DOHH2 (cell line): ENCODE data around the gene PI16.

ENCODE experiments used
- H3F3A ChIP-seq: fragments of 200-600 bp; sonication (generic), shearing (Covaris generic); 2 replicates; pipeline ENCODE4 v1.6.0; 2016; ENCODE audit warnings: antibody characterized with exemption, mild to moderate bottlenecking; ENCODE audit not compliant: control insufficient read depth, insufficient read depth
- H3K27ac ChIP-seq: fragments of 200-600 bp; sonication (generic); 2 replicates; pipeline ENCODE4 v1.5.1; 2014; ENCODE audit warnings: low read depth, mild to moderate bottlenecking, low read length, moderate library complexity
- H3K27me3 ChIP-seq: fragments of 200-600 bp; sonication (generic); 2 replicates; pipeline ENCODE4 v1.6.1; 2014; ENCODE audit warnings: mild to moderate bottlenecking, low read length, mixed read lengths; ENCODE audit not compliant: control insufficient read depth
- H3K36me3 ChIP-seq: fragments of 200-600 bp; sonication (generic); 2 replicates; pipeline ENCODE4 v1.6.1; 2014; ENCODE audit warnings: mild to moderate bottlenecking, low read length, moderate library complexity, mixed read lengths; ENCODE audit not compliant: control insufficient read depth
- H3K4me1 ChIP-seq: fragments of 200-600 bp; sonication (generic); 2 replicates; pipeline ENCODE4 v1.6.1; 2014; ENCODE audit warnings: mild to moderate bottlenecking, low read length, mixed read lengths; ENCODE audit not compliant: control insufficient read depth
- H3K4me2 ChIP-seq: fragments of 200-600 bp; sonication (generic); 2 replicates; pipeline ENCODE4 v1.6.0; 2014; ENCODE audit warnings: mild to moderate bottlenecking, low read length, moderate library complexity
- H3K4me3 ChIP-seq: fragments of 200-600 bp; sonication (generic); 2 replicates; pipeline ENCODE4 v1.5.1; 2014; ENCODE audit warnings: mild to moderate bottlenecking, low read length, mixed read lengths
- H3K79me2 ChIP-seq: fragments of 200-600 bp; sonication (generic); 2 replicates; pipeline ENCODE4 v1.6.1; 2014; ENCODE audit warnings: mild to moderate bottlenecking, low read length, mixed read lengths; ENCODE audit not compliant: control insufficient read depth
- H3K9me2 ChIP-seq: fragments of 200-600 bp; sonication (generic); replicated peaks from 2 replicates; pipeline ENCODE4 v1.6.1; 2014; ENCODE audit warnings: mild to moderate bottlenecking, low read length, mixed read lengths; ENCODE audit not compliant: control insufficient read depth
- H3K9me3 ChIP-seq: fragments of 200-600 bp; sonication (generic); 2 replicates; pipeline ENCODE4 v1.6.1; 2014; ENCODE audit warnings: antibody characterized with exemption, low read length, mixed read lengths; ENCODE audit not compliant: control insufficient read depth, insufficient read depth
- H4K20me1 ChIP-seq: fragments of 200-600 bp; sonication (generic); 2 replicates; pipeline ENCODE4 v1.6.0; 2014; ENCODE audit warnings: low read depth, mild to moderate bottlenecking, antibody characterized with exemption, low read length, moderate library complexity; ENCODE audit not compliant: control insufficient read depth, insufficient read depth
- CTCF ChIP-seq: fragments of 200-600 bp; sonication (generic); IDR thresholded peaks from one replicate; pipeline ENCODE4 v1.5.1; 2014; ENCODE audit warnings: antibody characterized with exemption, mild to moderate bottlenecking, low read depth, low read length; ENCODE audit not compliant: poor library complexity, severe bottlenecking
- EZH2phosphoT487 ChIP-seq: fragments of 200-600 bp; sonication (generic); IDR thresholded peaks from 2 replicates; pipeline ENCODE4 v1.6.1; 2017; ENCODE audit warnings: borderline replicate concordance, mild to moderate bottlenecking, antibody characterized with exemption, low read length, moderate library complexity, mixed read lengths

PI16 gene

GRCh38 chr6:37005827-37006567, 51.5 kb downstream of the PI16 start:
- Histone ChIP-seq H3K27ac (peak overlapping the region; percentile 60), H3K27me3 (no peaks in the 10 kb centered on the region), H3K9me2 (no peaks in the 10 kb centered on the region), H3F3A (peaks cover 7% of the 10 kb centered on the region), H3K4me3 (peak overlapping the region; percentile 76), H3K4me1 (peaks cover 65% of the 10 kb centered on the region), H3K9me3 (no peaks in the 10 kb centered on the region), H3K79me2 (no peaks in the 10 kb centered on the region), H3K36me3 (no peaks in the 10 kb centered on the region), H4K20me1 (no peaks in the 10 kb centered on the region), H3K4me2 (peak overlapping the region; percentile 76)
- no peak for TF ChIP-seq EZH2phosphoT487
- TF ChIP-seq CTCF = no peak

- Histone ChIP-seq H3K4me3 (peak overlapping the region; percentile 76), H3K9me2 (no peaks in the 10 kb centered on the region), H3K27me3 (no peaks in the 10 kb centered on the region), H4K20me1 (no peaks in the 10 kb centered on the region), H3K36me3 (no peaks in the 10 kb centered on the region), H3K27ac (peak overlapping the region; percentile 42), H3K4me2 (peak overlapping the region; percentile 76), H3F3A (peaks cover 4% of the 10 kb centered on the region), H3K79me2 (no peaks in the 10 kb centered on the region), H3K9me3 (no peaks in the 10 kb centered on the region), H3K4me1 (peaks cover 60% of the 10 kb centered on the region)
- no peak for TF ChIP-seq CTCF
- TF ChIP-seq EZH2phosphoT487 = no peak
Measured at GRCh38 chr6:37006793-37007339, 52.3 kb downstream of the PI16 start.

GRCh38 chr6:37007340-37008043, 53.0 kb downstream of the PI16 start:
- H3K4me2 ChIP-seq = peak overlapping the region; percentile 76
- no peaks in the 10 kb centered on the region; the same call in none of the 2 replicates for H3F3A ChIP-seq
- no peaks in the 10 kb centered on the region for H3K9me3 ChIP-seq
- no peaks in the 10 kb centered on the region for H3K36me3 ChIP-seq
- H4K20me1 ChIP-seq = no peaks in the 10 kb centered on the region
- H3K79me2 ChIP-seq = no peaks in the 10 kb centered on the region
- peak overlapping the region; percentile 42 for H3K27ac ChIP-seq
- no peaks in the 10 kb centered on the region for H3K9me2 ChIP-seq
- H3K27me3 ChIP-seq = no peaks in the 10 kb centered on the region
- peak overlapping the region; percentile 76 for H3K4me3 ChIP-seq
- H3K4me1 ChIP-seq = peaks cover 54% of the 10 kb centered on the region
- TF ChIP-seq EZH2phosphoT487 (no peak), CTCF (no peak)
